GM10266 (cell line): Measurements from ENCODE around the gene TCF20.

Experiments
- DNase-seq: peaks from one replicate; pipeline ENCODE4 v3.0.0; 2012; ENCODE audit errors: extremely low spot score
- TF ChIP-seq, protein P1 (sequence below): IDR thresholded peaks from 2 replicates; pipeline ENCODE4 v1.5.1; 2012; ENCODE audit warnings: mild to moderate bottlenecking, low read depth; ENCODE audit not compliant: control insufficient read depth, insufficient read depth; ENCODE audit errors: missing control alignments

TCF20 gene

DNA sequence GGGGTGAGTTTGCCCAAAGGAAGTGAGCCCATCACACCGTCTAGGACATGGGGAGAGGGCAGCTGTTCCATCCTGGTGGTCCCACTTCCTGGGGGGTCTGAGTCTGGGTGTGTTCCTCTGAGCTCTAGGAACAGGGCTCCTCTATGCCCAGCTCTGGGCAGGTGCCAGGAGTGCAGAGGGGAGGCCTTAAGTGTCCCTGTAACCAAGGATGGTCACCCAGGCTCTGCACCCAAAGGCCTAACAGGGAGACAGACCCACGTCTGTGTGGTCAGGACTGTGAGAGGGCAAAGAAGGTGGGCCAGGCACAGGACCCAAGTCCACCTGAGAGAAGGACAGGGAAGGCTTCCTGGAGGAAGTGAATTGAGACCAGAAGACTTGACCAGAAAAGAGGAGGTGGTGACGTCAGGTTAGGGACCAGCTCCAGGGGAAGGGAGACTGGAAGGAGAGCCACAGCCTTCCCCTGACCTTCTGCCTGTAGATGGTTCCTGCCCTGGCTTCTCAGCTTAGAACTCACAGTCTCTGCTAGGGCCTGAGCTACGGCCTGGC, 11.3 kb upstream of the TCF20 start:
- no peak for DNase-seq
- TF ChIP-seq, protein P1, sequence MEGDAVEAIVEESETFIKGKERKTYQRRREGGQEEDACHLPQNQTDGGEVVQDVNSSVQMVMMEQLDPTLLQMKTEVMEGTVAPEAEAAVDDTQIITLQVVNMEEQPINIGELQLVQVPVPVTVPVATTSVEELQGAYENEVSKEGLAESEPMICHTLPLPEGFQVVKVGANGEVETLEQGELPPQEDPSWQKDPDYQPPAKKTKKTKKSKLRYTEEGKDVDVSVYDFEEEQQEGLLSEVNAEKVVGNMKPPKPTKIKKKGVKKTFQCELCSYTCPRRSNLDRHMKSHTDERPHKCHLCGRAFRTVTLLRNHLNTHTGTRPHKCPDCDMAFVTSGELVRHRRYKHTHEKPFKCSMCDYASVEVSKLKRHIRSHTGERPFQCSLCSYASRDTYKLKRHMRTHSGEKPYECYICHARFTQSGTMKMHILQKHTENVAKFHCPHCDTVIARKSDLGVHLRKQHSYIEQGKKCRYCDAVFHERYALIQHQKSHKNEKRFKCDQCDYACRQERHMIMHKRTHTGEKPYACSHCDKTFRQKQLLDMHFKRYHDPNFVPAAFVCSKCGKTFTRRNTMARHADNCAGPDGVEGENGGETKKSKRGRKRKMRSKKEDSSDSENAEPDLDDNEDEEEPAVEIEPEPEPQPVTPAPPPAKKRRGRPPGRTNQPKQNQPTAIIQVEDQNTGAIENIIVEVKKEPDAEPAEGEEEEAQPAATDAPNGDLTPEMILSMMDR: no peak

DNA sequence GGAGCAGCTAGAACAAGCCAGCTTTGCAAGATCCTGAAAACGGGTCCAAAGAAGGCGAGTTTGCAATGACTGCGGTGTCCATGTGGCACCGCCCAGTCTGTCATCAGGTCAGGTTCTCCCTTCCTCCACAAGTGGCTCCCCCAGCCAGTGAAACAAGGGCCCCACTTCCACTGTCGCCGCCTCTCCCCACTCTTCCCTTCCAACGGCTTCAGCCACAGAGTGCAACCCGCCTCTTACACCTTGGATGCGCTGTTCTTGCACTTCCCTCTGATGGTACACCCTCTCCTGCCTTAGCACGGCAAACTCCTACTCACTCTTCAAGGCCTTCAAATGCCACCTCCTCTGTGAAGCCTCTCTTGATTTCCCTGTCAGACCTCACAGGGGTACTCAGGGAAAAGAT, 10.8 kb upstream of the TCF20 start:
- no peak for DNase-seq
- TF ChIP-seq, protein P1: no peak

DNA sequence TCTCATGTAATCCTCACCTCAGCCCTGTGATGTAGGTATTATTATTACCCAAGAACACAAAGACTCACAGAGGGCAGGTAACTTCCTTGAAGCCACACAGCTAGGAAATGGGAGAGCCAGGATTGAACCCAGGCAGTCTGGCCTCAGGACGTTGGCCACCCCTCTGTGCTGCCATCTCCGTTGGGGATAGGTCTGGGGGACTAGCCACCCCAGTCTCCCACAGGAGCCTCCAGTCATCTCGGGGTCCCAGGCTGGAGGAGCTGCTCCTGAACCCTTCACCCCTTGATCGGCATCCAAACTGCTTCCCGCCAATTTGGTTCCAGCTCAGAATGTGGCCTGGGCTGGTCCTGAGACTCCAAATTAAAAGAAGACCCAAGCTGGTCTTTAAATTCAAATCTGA, 10.4 kb upstream of the TCF20 start:
- no peak for DNase-seq
- TF ChIP-seq, protein P1: no peak

DNA sequence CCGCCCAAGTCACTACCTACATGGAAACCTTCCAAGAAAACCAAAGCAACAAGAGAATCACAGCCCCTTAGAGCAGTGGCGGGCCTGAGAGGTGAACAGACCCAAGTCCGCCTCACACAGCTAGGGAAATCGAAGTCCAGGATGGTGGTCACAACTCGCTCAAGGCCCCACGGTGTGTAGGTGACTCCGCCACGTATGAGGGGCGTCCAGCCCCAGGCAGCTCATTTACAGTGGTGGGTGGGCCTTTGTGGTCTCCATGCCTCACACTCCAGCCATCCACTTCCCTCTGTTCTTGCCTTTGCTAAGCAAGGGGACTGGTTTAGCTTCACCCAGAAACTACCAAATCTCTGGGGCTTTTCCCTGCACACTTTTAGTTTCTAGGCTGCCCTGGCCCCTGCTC, 9.7 kb upstream of the TCF20 start:
- no peak for DNase-seq

DNA sequence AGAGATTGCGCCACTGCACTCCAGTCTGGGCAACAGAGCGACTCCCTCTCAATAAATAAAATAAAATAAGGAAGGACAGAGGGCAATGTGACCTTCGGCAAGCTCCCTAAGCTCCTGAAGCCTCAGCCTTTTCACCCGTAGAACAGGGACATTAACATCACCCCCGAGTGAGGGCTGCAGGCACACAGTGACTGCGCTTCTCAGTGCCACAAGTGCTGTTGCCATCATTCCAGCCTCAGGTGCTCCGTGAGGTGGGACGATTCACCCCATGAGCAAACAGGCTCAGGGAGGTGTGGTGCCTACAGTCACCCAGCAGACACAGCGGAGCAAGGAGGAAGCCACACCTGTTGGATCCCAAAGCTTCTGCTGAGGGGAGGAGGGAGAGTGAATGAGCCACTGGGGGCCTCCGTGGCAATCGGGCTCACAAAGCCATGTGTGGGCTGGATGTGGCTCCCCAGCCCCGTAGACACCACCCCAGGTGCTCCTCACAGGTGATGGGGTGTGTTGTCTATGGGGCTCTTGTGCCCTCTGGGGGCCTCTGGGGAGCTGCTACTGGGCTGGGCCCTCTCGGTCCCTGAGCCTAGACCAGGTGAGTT, 9.1 kb upstream of the TCF20 start:
- no peak for DNase-seq
- TF ChIP-seq, protein P1: no peak

More for the DNA sequence above, 9.7 kb upstream of the TCF20 start:
- TF ChIP-seq, protein P1: no peak

DNA sequence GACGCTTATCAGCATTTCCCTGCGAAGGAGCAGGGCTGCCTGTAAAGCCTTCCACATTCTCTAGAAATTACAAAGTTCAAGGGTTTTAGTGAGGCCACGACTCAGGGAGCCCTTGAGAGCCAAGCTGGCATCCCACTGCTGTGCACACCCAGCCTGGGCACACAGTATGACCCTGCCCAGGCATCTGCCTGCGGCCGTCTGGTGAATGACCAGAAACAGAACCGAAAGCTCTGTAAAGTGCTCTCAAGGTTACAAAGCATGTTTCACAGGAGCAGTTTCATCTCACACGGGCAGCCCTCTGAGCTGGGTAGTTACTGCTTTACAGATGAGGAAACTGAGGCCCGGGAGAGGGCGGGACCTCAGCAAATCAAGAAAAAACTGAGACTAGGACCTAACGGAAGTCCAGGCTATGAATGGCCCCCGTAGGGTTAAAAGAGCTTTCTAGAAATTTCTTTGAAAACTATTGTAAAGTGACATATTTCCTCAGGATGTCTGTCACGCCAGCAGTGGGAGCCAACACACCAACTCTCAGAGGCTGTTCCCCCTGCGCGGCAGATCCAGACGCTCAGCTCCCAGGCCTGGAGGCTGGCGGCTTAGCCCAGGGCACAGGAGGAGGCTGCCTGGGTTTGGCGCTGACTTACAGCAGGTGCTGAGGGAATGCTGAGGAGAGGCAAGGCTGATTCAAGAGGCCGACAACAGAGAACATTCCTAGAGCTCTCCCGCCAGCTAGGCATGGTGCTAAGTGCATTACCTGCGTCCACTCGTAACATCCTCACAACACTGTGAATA, 7.7 kb upstream of the TCF20 start:
- TF ChIP-seq, protein P1: peak; percentile 26
- DNase-seq: no peak

DNA sequence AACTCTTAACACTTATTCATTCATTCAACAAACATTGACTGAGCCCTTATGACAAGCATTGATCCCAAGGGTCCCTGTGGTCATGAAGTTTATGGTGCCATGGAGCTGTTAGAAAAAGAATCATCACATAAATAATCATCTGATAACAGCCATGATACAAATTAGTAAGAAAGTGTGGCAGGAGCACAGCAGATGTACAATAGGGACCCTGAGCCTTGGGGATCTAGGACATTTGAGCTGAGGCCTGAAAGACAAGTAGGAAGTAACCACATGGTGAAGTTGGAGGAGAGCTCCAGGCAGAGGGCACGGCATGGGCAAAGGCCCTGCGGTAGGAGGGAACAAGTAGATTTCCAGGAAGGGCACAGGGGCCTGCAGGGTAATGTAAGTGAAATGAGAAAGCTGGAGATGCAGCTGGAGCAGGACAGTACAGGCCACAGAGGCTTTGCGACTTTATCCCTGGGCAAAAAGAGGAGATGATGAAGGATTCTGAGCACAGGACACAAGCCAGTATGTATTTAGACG, 6.8 kb upstream of the TCF20 start:
- TF ChIP-seq, protein P1: no peak
- no peak for DNase-seq
